SK-N-MC (cell line): ENCODE measurements around the gene IGLL1.
A peak's percentile ranks its signal among the peaks of the same experiment; 100 is the strongest.

ENCODE experiments used
- DNase-seq: peaks from one replicate; pipeline ENCODE4 v3.0.0-alpha.2; 2011; ENCODE audit warnings: low read depth, low spot score
- H3K27ac ChIP-seq: fragments of 200-600 bp; sonication (generic); 2 replicates; pipeline ENCODE4 v1.5.1; 2016; ENCODE audit warnings: mixed run types
- H3K36me3 ChIP-seq: fragments of 200-600 bp; sonication (generic); 2 replicates; pipeline ENCODE4 v1.6.1; 2017; ENCODE audit warnings: antibody characterized with exemption, low read length, mixed read lengths; ENCODE audit not compliant: insufficient read depth
- H3K4me3 ChIP-seq: fragments of 200-600 bp; sonication (generic); 2 replicates; pipeline ENCODE4 v1.5.1; 2016
- H3K9ac ChIP-seq: fragments of 200-600 bp; sonication (generic); 2 replicates; pipeline ENCODE4 v1.8.0; 2017; ENCODE audit warnings: mixed run types, mixed read lengths; ENCODE audit not compliant: insufficient read length
- H3K9me3 ChIP-seq: fragments of 200-600 bp; sonication (generic); 2 replicates; pipeline ENCODE4 v1.6.1; 2017; ENCODE audit warnings: low read depth, mild to moderate bottlenecking, antibody characterized with exemption, low read length, moderate library complexity, mixed read lengths
- EZH2 ChIP-seq: fragments of 200-600 bp; sonication (generic); IDR thresholded peaks from one replicate; pipeline ENCODE4 v1.6.1; 2017; ENCODE audit warnings: antibody characterized with exemption
- FOXP2 ChIP-seq: optimal IDR thresholded peaks from 2 replicates; pipeline ENCODE3; 2011; ENCODE audit warnings: mild to moderate bottlenecking, moderate library complexity; ENCODE audit not compliant: insufficient read depth; ENCODE audit errors: extremely low read length, control extremely low read depth
- POLR2AphosphoS5 ChIP-seq: IDR thresholded peaks from 2 replicates; pipeline ENCODE4 v1.6.1; 2012; ENCODE audit warnings: mild to moderate bottlenecking, low read depth, low read length, borderline replicate concordance

The IGLL1 gene

GRCh38 chr22:23591846-23592245, 11.8 kb upstream of the IGLL1 start:
- no peak overlapping the region for H3K9ac ChIP-seq
- no peaks in the 10 kb centered on the region for H3K36me3 ChIP-seq
- TF ChIP-seq POLR2AphosphoS5 (no peak), FOXP2 (no peak), EZH2 (no peak)
- DNase-seq, result no peak
- H3K9me3 ChIP-seq, result no peaks in the 10 kb centered on the region
- no peak overlapping the region for H3K4me3 ChIP-seq
- H3K27ac ChIP-seq, result no peak overlapping the region

DNA sequence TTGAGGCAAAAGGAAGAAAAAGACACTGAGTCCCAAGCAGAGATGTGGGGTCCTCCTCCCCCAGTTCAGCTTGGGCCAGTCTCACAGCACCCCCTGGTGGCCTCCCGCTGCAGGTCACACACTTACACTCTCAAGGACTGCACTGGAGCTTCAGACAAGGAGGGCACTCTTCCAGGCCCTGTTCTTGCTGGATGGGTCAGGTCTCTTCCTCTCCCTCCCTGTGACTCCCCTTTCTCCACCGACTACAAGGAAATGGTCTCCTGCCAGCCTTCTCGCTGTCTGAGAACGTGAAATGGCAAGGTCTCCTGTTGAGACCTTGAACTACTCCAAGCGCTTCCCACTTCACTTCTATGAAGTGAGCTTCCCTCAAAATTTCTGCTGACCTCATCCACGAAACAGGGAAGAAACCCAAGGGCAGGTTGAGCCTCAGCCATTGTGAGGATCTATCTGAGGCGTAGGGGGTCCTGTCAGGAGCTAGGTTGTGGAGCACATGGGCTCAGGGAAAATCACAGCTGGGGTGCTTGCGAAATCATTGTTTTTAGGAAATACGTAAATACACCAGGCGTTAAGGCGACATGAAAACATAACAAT, 11.2 kb upstream of the IGLL1 start:
- H3K9me3 ChIP-seq, result no peaks in the 10 kb centered on the region
- TF ChIP-seq POLR2AphosphoS5 (no peak), EZH2 (no peak), FOXP2 (no peak)
- peak; percentile 20 for DNase-seq
- no peak overlapping the region for H3K27ac ChIP-seq
- no peak overlapping the region for H3K9ac ChIP-seq
- no peaks in the 10 kb centered on the region for H3K36me3 ChIP-seq
- no peak overlapping the region for H3K4me3 ChIP-seq

DNA sequence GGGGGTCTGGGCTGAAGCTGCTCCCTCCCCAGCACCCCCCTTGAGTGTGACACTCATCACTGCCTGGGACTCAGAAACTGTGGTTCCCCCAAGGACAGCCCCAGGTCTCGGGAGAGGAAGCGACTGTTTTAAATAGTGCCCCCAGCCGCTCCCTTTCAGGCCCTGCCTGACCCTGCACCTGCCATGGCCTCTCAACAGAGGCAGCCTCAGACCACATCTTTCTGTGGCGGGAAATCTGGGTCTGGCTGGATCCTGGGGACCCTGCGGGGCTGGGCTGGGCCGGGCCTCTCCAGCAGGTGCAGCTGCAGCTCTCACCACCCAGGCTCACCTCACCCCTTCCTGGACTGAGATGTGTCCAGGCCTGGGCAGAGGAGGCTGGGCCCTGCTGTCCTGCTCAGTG, 3.7 kb upstream of the IGLL1 start:
- Histone ChIP-seq H3K4me3 (no peak overlapping the region), H3K27ac (no peak overlapping the region), H3K36me3 (no peaks in the 10 kb centered on the region), H3K9ac (no peak overlapping the region), H3K9me3 (no peaks in the 10 kb centered on the region)
- TF ChIP-seq FOXP2, result no peak
- TF ChIP-seq POLR2AphosphoS5, result no peak
- no peak for TF ChIP-seq EZH2
- no peak for DNase-seq

DNA sequence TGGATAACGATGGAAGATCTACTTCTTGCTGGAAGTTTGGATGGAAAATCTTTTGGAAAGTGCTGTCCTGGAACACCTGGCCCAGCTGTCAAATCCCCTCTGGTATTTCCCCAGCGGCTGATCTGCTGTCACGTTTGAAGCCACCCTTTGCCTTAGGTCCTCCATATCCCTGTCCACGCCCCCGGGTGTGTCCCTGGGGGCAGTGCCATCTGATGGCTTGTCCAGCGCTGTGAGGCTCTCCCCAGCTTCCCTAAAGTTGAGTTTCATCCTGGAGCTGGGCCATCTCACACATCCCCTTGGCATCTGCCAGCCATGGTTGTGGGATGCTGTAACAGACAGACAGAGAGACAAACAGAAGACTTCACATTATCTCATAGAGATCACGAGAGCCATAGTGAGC, 3.1 kb upstream of the IGLL1 start:
- no peak for TF ChIP-seq EZH2
- no peak for TF ChIP-seq FOXP2
- TF ChIP-seq POLR2AphosphoS5, result no peak
- DNase-seq, result no peak
- Histone ChIP-seq H3K9me3 (no peaks in the 10 kb centered on the region), H3K36me3 (no peaks in the 10 kb centered on the region), H3K9ac (no peak overlapping the region), H3K4me3 (no peak overlapping the region), H3K27ac (no peak overlapping the region)

GRCh38 chr22:23581260-23581650, 1.2 kb upstream of the IGLL1 start:
- no peaks in the 10 kb centered on the region for H3K9me3 ChIP-seq
- H3K9ac ChIP-seq, result no peak overlapping the region
- H3K36me3 ChIP-seq, result no peaks in the 10 kb centered on the region
- H3K27ac ChIP-seq, result no peak overlapping the region
- no peak overlapping the region for H3K4me3 ChIP-seq
- no peak for TF ChIP-seq EZH2
- TF ChIP-seq POLR2AphosphoS5, result no peak
- TF ChIP-seq FOXP2, result no peak
- DNase-seq, result no peak

- Histone ChIP-seq H3K36me3 (no peaks in the 10 kb centered on the region), H3K27ac (no peak overlapping the region), H3K9ac (no peak overlapping the region), H3K9me3 (no peaks in the 10 kb centered on the region), H3K4me3 (no peak overlapping the region)
- TF ChIP-seq POLR2AphosphoS5, result no peak
- TF ChIP-seq FOXP2, result no peak
- no peak for TF ChIP-seq EZH2
- no peak for DNase-seq
Observed at GRCh38 chr22:23580576-23581259, 628 bp upstream of the IGLL1 start.

GRCh38 chr22:23579280-23579679, 810 bp downstream of the IGLL1 start:
- no peak for TF ChIP-seq FOXP2
- no peak for TF ChIP-seq EZH2
- Histone ChIP-seq H3K36me3 (no peaks in the 10 kb centered on the region), H3K9ac (no peak overlapping the region), H3K4me3 (no peak overlapping the region), H3K9me3 (no peaks in the 10 kb centered on the region), H3K27ac (no peak overlapping the region)
- no peak for DNase-seq

- H3K9me3 ChIP-seq, result no peaks in the 10 kb centered on the region
- H3K9ac ChIP-seq, result no peak overlapping the region
- no peak overlapping the region for H3K27ac ChIP-seq
- DNase-seq, result no peak
- H3K36me3 ChIP-seq, result no peaks in the 10 kb centered on the region
- TF ChIP-seq POLR2AphosphoS5, result no peak
- TF ChIP-seq EZH2, result no peak
- TF ChIP-seq FOXP2, result no peak
- H3K4me3 ChIP-seq, result no peak overlapping the region
Observed at GRCh38 chr22:23578306-23578705, 1.8 kb downstream of the IGLL1 start.

- TF ChIP-seq EZH2 (no peak), FOXP2 (no peak), POLR2AphosphoS5 (no peak)
- H3K27ac ChIP-seq, result no peak overlapping the region
Observed at GRCh38 chr22:23576681-23577080, 3.4 kb downstream of the IGLL1 start.

More at GRCh38 chr22:23576681-23577080, 3.4 kb downstream of the IGLL1 start:
- DNase-seq, result no peak
- H3K9me3 ChIP-seq, result no peaks in the 10 kb centered on the region
- no peaks in the 10 kb centered on the region for H3K36me3 ChIP-seq
- H3K4me3 ChIP-seq, result no peak overlapping the region
- H3K9ac ChIP-seq, result no peak overlapping the region
